PFSK-1 (cell line): Measurements from ENCODE around the gene GABBR1. TPM values are rescaled to one million over a fixed set of nuclear protein-coding genes. Genes with fewer than 3 reads are reported as not detected.

Experiments used
- FOXP2 ChIP-seq: optimal IDR thresholded peaks from 2 replicates; pipeline ENCODE3; 2011; ENCODE audit warnings: borderline replicate concordance, control low read depth, inconsistent platforms; ENCODE audit not compliant: insufficient read depth; ENCODE audit errors: extremely low read length, extremely low read depth
- POLR2AphosphoS5 ChIP-seq: IDR thresholded peaks from 2 replicates; pipeline ENCODE4 v1.6.1; 2012; ENCODE audit warnings: low read depth, mild to moderate bottlenecking, control low read depth, low read length, moderate library complexity
- SIN3A ChIP-seq: IDR thresholded peaks from 2 replicates; pipeline ENCODE4 v1.6.1; 2012; ENCODE audit warnings: mild to moderate bottlenecking, low read length, moderate library complexity, borderline replicate concordance; ENCODE audit not compliant: insufficient read depth
- TAF1 ChIP-seq: IDR thresholded peaks from 2 replicates; pipeline ENCODE4 v1.6.1; 2012; ENCODE audit warnings: low read length, control low read depth, borderline replicate concordance; ENCODE audit not compliant: insufficient read depth
- polyA plus RNA-seq: library from polyadenylated mRNA; unstranded; fragments of >200 nt; gene quantifications from one replicate; pipeline ENCODE4 v1.2.1, GENCODE V29; 2012; ENCODE audit warnings: low read depth, missing spikeins; ENCODE audit not compliant: insufficient read length
- TF ChIP-seq, protein P1 (sequence below), 2 experiments: IDR thresholded peaks; 2 replicates each; pipeline versions ENCODE4 v1.6.1 to v1.8.0; 2011 to 2012; ENCODE audit warnings: low read depth in 2 of 2, low read length in 2 of 2, control low read depth in 1 of 2, inconsistent platforms in 1 of 2, mild to moderate bottlenecking in 1 of 2, moderate library complexity in 1 of 2; ENCODE audit not compliant: insufficient read depth in 1 of 2

Gene GABBR1
- 37.8 TPM for polyA plus RNA-seq

DNA sequence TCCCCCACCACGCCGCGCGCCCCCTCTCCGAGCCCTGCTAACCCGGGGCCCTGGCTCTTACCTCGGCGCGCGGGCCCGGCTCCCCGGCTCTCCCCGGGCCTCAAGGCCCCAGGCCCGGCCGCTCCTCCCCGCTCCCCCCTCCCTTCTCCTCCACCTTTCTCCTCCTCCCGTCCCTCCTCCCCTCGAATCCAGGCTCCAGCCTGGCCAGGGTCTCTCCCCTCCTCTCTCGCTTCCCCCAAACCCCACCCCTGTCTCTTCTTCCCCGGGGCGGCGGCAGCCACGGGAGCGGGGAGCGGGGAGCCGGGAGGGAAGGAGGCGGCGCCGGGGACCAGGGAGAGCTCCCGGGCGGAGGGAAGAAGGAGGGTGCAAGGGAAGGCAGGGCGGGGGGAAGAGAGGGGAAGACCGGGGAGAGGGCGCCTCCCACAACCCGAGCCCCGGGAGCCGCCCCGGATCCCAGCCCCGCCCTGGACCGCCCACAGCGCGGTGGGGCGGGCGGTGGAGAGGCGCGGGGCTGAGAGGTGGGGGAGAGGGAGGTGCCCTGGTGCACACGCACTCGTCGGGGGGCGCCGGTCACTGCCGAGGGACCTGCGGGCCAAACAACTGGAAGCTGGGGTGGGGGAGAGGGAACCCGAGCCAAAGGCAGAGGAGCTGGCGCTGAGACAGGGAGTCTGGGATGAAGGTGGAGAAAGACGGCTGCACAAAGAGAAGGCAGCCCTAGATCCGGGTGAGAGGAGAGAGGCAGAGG is at the start of gene GABBR1:
GABBR1 (minus strand) TSS at position 395 of the 745 bp plus-strand sequence. CDS start 798 bp downstream, outside the sequence.
- TF ChIP-seq, protein P1, sequence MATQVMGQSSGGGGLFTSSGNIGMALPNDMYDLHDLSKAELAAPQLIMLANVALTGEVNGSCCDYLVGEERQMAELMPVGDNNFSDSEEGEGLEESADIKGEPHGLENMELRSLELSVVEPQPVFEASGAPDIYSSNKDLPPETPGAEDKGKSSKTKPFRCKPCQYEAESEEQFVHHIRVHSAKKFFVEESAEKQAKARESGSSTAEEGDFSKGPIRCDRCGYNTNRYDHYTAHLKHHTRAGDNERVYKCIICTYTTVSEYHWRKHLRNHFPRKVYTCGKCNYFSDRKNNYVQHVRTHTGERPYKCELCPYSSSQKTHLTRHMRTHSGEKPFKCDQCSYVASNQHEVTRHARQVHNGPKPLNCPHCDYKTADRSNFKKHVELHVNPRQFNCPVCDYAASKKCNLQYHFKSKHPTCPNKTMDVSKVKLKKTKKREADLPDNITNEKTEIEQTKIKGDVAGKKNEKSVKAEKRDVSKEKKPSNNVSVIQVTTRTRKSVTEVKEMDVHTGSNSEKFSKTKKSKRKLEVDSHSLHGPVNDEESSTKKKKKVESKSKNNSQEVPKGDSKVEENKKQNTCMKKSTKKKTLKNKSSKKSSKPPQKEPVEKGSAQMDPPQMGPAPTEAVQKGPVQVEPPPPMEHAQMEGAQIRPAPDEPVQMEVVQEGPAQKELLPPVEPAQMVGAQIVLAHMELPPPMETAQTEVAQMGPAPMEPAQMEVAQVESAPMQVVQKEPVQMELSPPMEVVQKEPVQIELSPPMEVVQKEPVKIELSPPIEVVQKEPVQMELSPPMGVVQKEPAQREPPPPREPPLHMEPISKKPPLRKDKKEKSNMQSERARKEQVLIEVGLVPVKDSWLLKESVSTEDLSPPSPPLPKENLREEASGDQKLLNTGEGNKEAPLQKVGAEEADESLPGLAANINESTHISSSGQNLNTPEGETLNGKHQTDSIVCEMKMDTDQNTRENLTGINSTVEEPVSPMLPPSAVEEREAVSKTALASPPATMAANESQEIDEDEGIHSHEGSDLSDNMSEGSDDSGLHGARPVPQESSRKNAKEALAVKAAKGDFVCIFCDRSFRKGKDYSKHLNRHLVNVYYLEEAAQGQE (IDR thresholded peaks at IDR 0.05; ENCODE audit: insufficient read depth in 1 of 2, low read depth in 2 of 2, low read length in 2 of 2) = peak; percentile 54 to 78; a peak in 2 of 4 replicates
- TF ChIP-seq POLR2AphosphoS5 (peak; percentile 53; the same call in 1 of the 2 replicates), TAF1 (no peak), FOXP2 (no peak), SIN3A (no peak)

DNA sequence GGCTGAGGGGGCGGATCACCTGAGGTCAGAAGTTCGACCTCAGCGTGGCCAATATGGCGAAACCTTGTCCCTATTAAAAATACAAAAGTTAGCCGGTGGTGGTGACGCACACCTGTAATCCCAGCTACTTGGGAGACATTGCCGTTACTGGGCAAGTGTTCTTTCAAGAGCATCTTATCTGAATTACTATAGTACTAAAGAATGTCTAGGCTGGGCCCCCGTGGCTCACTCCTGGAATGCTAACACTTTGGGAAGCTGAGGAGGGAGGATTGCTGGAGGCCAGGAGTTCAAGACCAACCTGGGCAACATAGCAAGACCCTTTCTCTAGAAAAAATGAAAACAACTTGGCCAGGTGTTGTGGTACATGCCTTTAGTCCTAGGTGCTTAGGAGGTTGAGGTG is 48.8 kb upstream of the GABBR1 start:
- no peak for TF ChIP-seq TAF1

DNA sequence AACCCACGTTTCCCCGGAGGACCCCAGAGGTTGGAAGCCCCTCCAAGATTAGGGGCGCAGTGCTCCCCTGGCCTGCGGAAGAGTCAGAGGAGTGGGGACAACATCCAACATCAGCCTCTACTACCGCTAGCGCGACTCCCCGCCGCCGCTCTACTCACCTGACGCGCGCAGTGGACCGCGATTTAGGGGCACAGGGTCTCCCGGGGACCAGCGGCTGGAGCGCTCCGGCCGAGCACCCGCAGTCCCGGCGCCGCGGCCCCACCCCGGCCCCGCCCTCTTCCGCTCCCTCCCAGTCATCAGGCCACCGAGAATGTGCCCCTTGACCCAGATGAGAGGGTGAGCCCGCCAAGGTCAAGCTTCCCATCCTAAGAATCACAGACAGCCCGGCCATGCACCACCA is 47.9 kb upstream of the GABBR1 start, which contains the start of gene ZFP57:
ZFP57 (minus strand) TSS at position 249 of the 400 bp plus-strand sequence. CDS start 4,149 bp downstream, outside the sequence.
- TF ChIP-seq SIN3A (no peak), POLR2AphosphoS5 (no peak), TAF1 (no peak), FOXP2 (no peak)
- TF ChIP-seq, protein P1 (IDR thresholded peaks at IDR 0.05; ENCODE audit: insufficient read depth in 1 of 2, low read depth in 2 of 2, low read length in 2 of 2) = no peak

DNA sequence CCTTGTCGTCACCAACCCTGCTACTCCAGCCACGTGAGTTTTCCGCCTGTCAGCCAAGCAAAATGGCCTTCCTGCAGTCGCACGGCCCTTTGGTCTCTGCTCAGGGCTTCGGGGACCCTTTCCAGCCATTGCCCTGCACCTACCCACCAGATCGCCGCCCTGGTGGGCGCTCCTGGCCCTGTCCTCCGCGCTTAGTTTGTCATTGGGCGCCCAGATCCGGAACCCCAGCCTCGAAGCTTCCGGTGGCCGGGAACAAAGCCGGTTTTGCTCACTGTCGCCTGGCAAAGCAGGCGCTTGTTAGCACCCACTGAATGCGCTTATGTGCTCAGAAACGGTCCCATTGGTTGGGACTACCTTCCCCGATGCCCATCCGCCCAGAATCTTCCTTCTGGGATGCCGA is 47.4 kb upstream of the GABBR1 start:
- TF ChIP-seq POLR2AphosphoS5 = no peak
- TF ChIP-seq TAF1 = no peak
- TF ChIP-seq SIN3A = no peak
- no peak for TF ChIP-seq FOXP2
- TF ChIP-seq, protein P1 (IDR thresholded peaks at IDR 0.05; ENCODE audit: insufficient read depth in 1 of 2, low read depth in 2 of 2, low read length in 2 of 2) = no peak

DNA sequence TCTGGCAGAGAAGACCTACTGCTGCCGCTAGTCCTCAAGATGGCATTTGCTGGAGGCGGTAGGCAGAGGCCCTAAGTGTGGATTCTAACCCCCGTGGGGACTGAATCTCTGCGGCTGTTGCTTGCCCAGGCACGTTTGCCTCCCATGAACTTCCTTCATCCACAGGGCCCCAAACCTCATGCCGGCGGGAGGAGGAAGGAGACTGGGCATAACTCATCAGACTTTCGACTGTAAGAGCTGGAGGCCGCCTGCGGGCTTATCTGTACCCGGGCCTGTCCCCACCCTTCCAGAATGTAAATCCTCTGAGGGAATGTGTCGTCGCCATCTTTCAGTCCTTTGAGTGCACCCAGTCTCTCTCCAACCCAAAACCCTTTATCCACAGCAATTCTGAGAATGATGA is 47.0 kb upstream of the GABBR1 start:
- TF ChIP-seq SIN3A (no peak), POLR2AphosphoS5 (no peak), FOXP2 (no peak)

DNA sequence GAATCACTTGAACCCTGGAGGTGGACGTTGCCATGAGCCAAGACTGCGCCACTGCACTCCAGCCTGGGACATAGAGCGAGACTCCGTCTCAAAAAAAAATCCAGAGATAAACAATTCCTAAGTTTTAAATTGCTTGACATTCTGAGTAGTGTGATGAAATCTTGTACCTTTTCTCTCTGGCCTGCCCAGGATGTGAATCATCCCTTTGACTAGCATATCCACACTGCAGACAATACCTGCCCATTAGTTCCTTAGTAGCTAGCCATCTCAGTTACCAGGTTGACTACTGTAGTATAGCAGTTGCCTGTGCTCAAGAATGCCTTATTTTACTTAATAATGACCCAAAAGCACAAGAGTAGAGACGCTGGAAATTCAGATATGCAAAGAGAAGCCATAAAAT is 45.1 kb upstream of the GABBR1 start:
- no peak for TF ChIP-seq FOXP2
- TF ChIP-seq SIN3A = no peak
- TF ChIP-seq TAF1 = no peak
- TF ChIP-seq POLR2AphosphoS5 = no peak
- TF ChIP-seq, protein P1 (IDR thresholded peaks at IDR 0.05; ENCODE audit: insufficient read depth in 1 of 2, low read depth in 2 of 2, low read length in 2 of 2) = no peak
